CD4-positive, alpha-beta memory T cell (primary cell): Measurements from ENCODE around the gene LPCAT1. TPM values are rescaled to one million over a fixed set of nuclear protein-coding genes. Genes with fewer than 3 reads are reported as not detected.
A peak's percentile ranks its signal among the peaks of the same experiment; 100 is the strongest.

ENCODE experiments used
- CTCF ChIA-PET: fragments of 350-600 bp; sonication (Branson Sonifier 250); formaldehyde crosslinking; loops from one replicate; lab custom pipeline; 2021; ENCODE audit warnings: inconsistent platforms; ENCODE audit not compliant: partially characterized antibody; lab: Charles Lee
- POLR2A ChIA-PET: fragments of 350-600 bp; sonication (Branson Sonifier 250); formaldehyde crosslinking; loops from one replicate; lab custom pipeline; 2021; ENCODE audit not compliant: partially characterized antibody; lab: Charles Lee
- DNase-seq, 5 donors: peaks; one replicate each; pipeline versions ENCODE4 v3.0.0 to v3.0.0-alpha.2; 2020 to 2022; ENCODE audit warnings: mixed read lengths in 1 of 5
- H3K27ac ChIP-seq: one replicate; pipeline ENCODE4 v1.7.0; 2013; ENCODE audit warnings: low read depth, low read length
- H3K27me3 ChIP-seq: 2 replicates; pipeline ENCODE4 v1.7.0; 2013; ENCODE audit warnings: mild to moderate bottlenecking, low read length, moderate library complexity; ENCODE audit not compliant: insufficient read depth
- H3K36me3 ChIP-seq: 2 replicates; pipeline ENCODE4 v1.7.0; 2013; ENCODE audit warnings: mild to moderate bottlenecking, low read length, moderate library complexity; ENCODE audit not compliant: insufficient read depth
- H3K4me1 ChIP-seq: 2 replicates; pipeline ENCODE4 v1.7.0; 2013; ENCODE audit warnings: mild to moderate bottlenecking, low read length, moderate library complexity; ENCODE audit not compliant: insufficient read depth
- H3K4me3 ChIP-seq, 2 donors: one replicate each; pipeline ENCODE4 v1.7.0; 2013; ENCODE audit warnings: low read length in 2 of 2, mild to moderate bottlenecking in 1 of 2
- H3K9me3 ChIP-seq, 2 donors: one replicate each; pipeline ENCODE4 v1.7.0; 2013; ENCODE audit warnings: low read length in 2 of 2, control low read depth in 1 of 2; ENCODE audit not compliant: control insufficient read depth in 1 of 2
- H3K27ac Mint-ChIP-seq, 7 donors: one replicate each; pipeline ENCODE4 v1.8.0; 2020 to 2021; ENCODE audit warnings: mixed read lengths in 7 of 7, mild to moderate bottlenecking in 6 of 7, inconsistent platforms in 3 of 7, moderate library complexity in 3 of 7
- H3K27me3 Mint-ChIP-seq, 2 donors: one replicate each; pipeline ENCODE4 v1.8.0; 2020 to 2021; ENCODE audit warnings: mixed read lengths in 2 of 2
- H3K36me3 Mint-ChIP-seq, 2 donors: one replicate each; pipeline ENCODE4 v1.8.0; 2020 to 2021; ENCODE audit warnings: mixed read lengths in 2 of 2, inconsistent platforms in 1 of 2, mild to moderate bottlenecking in 1 of 2
- H3K4me1 Mint-ChIP-seq, 4 donors: one replicate each; pipeline ENCODE4 v1.8.0; 2020 to 2021; ENCODE audit warnings: mixed read lengths in 4 of 4, mild to moderate bottlenecking in 1 of 4
- H3K4me3 Mint-ChIP-seq, 8 donors: one replicate each; pipeline ENCODE4 v1.8.0; 2020 to 2021; ENCODE audit warnings: mixed read lengths in 8 of 8, mild to moderate bottlenecking in 7 of 8, moderate library complexity in 6 of 8, inconsistent platforms in 3 of 8
- H3K9me3 Mint-ChIP-seq, 8 donors: one replicate each; pipeline ENCODE4 v1.8.0; 2020 to 2021; ENCODE audit warnings: mixed read lengths in 8 of 8, mild to moderate bottlenecking in 5 of 8, inconsistent platforms in 3 of 8, moderate library complexity in 1 of 8
- intact Hi-C: fragments of 100-400 bp; cut with micrococcal nuclease; formaldehyde crosslinking; loops from one replicate; pipeline ENCODE4 v1.15.1; 2023
- polyA plus RNA-seq, 2 donors: library from polyadenylated mRNA; unstranded; fragments of 300-500 nt; fragmentation: Illumina TruSeq; gene quantifications; one replicate each; pipeline ENCODE4 v1.2.3, GENCODE V29; 2021
- total RNA-seq, 2 experiments: library from RNA; stranded (reverse); gene quantifications; one replicate each; pipeline ENCODE4 v1.2.3, GENCODE V29; 2021

The LPCAT1 gene
- total and polyA plus RNA-seq, 4 experiments from 2014 or later: 9.0 to 63.6 (median 47.5) TPM

- H3K4me1 Mint-ChIP-seq: peaks cover 19 to 57% (median 31%) of the 10 kb centered on the region in 4 donors
- peaks cover 6 to 30% of the 10 kb centered on the region in 2 donors for H3K36me3 Mint-ChIP-seq
- H3K36me3 ChIP-seq: no peaks in the 10 kb centered on the region
- H3K4me3 Mint-ChIP-seq: peak overlapping the region in 1 of 8 donors; percentile 36
- H3K4me1 ChIP-seq: peaks cover 22% of the 10 kb centered on the region
- H3K27me3 ChIP-seq: no peaks in the 10 kb centered on the region
- H3K27me3 Mint-ChIP-seq: no peaks in the 10 kb centered on the region
- intact Hi-C loops: no loop called here
- peak; percentile 18 to 57 (median 34) for DNase-seq
- peak overlapping the region; percentile 25 for H3K27ac ChIP-seq
- POLR2A ChIA-PET: interaction anchor here (1.1 kb wide), 2 partner anchors 22 to 117 kb away, joined by 3 to 4 read pairs; partner anchors contain the start of gene LPCAT1
- no peak overlapping the region for H3K4me3 ChIP-seq
- H3K9me3 Mint-ChIP-seq: peaks cover 0 to 2% (median 0%) of the 10 kb centered on the region in 8 donors
- CTCF ChIA-PET: interaction anchor here (1.1 to 2.5 kb wide), 4 partner anchors 10 to 143 kb away, joined by 4 to 9 read pairs (median 5); no protein-coding TSS in a partner anchor
- H3K9me3 ChIP-seq: no peaks in the 10 kb centered on the region
- peak overlapping the region in 2 of 7 donors; percentile 12 to 47 for H3K27ac Mint-ChIP-seq
Observed at GRCh38 chr5:1502046-1502736, 21.6 kb downstream of the LPCAT1 start.

GRCh38 chr5:1501372-1502045 lies 22.3 kb downstream of the LPCAT1 start:
- Histone ChIP-seq H3K27me3 (no peaks in the 10 kb centered on the region), H3K4me3 (no peak overlapping the region), H3K27ac (peak overlapping the region; percentile 25), H3K9me3 (no peaks in the 10 kb centered on the region), H3K4me1 (peaks cover 21% of the 10 kb centered on the region), H3K36me3 (no peaks in the 10 kb centered on the region)
- Mint-ChIP-seq H3K27ac (peak overlapping the region in 4 of 7 donors; percentile 57 to 76 (median 62)), H3K27me3 (no peaks in the 10 kb centered on the region), H3K4me3 (no peak overlapping the region), H3K4me1 (peaks cover 16 to 58% (median 28%) of the 10 kb centered on the region in 4 donors), H3K36me3 (peaks cover 12 to 37% of the 10 kb centered on the region in 2 donors), H3K9me3 (peaks cover 0 to 2% (median 0%) of the 10 kb centered on the region in 8 donors)
- ChIA-PET CTCF (interaction anchor here (2.5 kb wide), 1 partner anchor 9 kb away, joined by 9 read pairs; no protein-coding TSS in a partner anchor), POLR2A (interaction anchor here (1.1 kb wide), 1 partner anchor 22 kb away, joined by 4 read pairs; the partner anchor contains the start of gene LPCAT1)
- intact Hi-C loops: no loop called here
- peak in 3 of 5 donors; percentile 26 to 53 (median 31) for DNase-seq

GRCh38 chr5:1500411-1501091 lies 23.2 kb downstream of the LPCAT1 start:
- peaks cover 0 to 2% (median 0%) of the 10 kb centered on the region in 8 donors for H3K9me3 Mint-ChIP-seq
- intact Hi-C loops: no loop called here
- POLR2A ChIA-PET: no interaction called here

GRCh38 chr5:1499851-1500250 lies 23.9 kb downstream of the LPCAT1 start:
- H3K27me3 Mint-ChIP-seq: no peaks in the 10 kb centered on the region
- POLR2A ChIA-PET: no interaction called here
- Histone ChIP-seq H3K27me3 (no peaks in the 10 kb centered on the region), H3K27ac (no peak overlapping the region), H3K4me3 (no peak overlapping the region), H3K36me3 (no peaks in the 10 kb centered on the region), H3K4me1 (peaks cover 25% of the 10 kb centered on the region), H3K9me3 (no peaks in the 10 kb centered on the region)
- no peak for DNase-seq
- H3K36me3 Mint-ChIP-seq: peaks cover 12 to 48% of the 10 kb centered on the region in 2 donors
- intact Hi-C loops: no loop called here
- H3K4me1 Mint-ChIP-seq: peaks cover 20 to 65% (median 27%) of the 10 kb centered on the region in 4 donors
- peaks cover 0 to 2% (median 0%) of the 10 kb centered on the region in 8 donors for H3K9me3 Mint-ChIP-seq
- H3K27ac Mint-ChIP-seq: peak overlapping the region in 2 of 7 donors; percentile 70 to 72
- no peak overlapping the region for H3K4me3 Mint-ChIP-seq
- CTCF ChIA-PET: no interaction called here

More at GRCh38 chr5:1500411-1501091, 23.2 kb downstream of the LPCAT1 start:
- DNase-seq: no peak
- Mint-ChIP-seq H3K4me3 (no peak overlapping the region), H3K27ac (peak overlapping the region in 1 of 7 donors; percentile 70), H3K4me1 (peaks cover 18 to 59% (median 25%) of the 10 kb centered on the region in 4 donors), H3K36me3 (peaks cover 12 to 43% of the 10 kb centered on the region in 2 donors), H3K27me3 (no peaks in the 10 kb centered on the region)
- peaks cover 24% of the 10 kb centered on the region for H3K4me1 ChIP-seq
- H3K27ac ChIP-seq: no peak overlapping the region
- H3K36me3 ChIP-seq: no peaks in the 10 kb centered on the region
- CTCF ChIA-PET: no interaction called here
- no peaks in the 10 kb centered on the region for H3K9me3 ChIP-seq
- H3K27me3 ChIP-seq: no peaks in the 10 kb centered on the region
- no peak overlapping the region for H3K4me3 ChIP-seq

- Histone ChIP-seq H3K36me3 (no peaks in the 10 kb centered on the region), H3K9me3 (no peaks in the 10 kb centered on the region), H3K4me1 (peaks cover 21% of the 10 kb centered on the region), H3K27me3 (no peaks in the 10 kb centered on the region), H3K4me3 (no peak overlapping the region), H3K27ac (no peak overlapping the region)
- POLR2A ChIA-PET: interaction anchor here (1.1 kb wide), 1 partner anchor 95 kb away, joined by 3 read pairs; no protein-coding TSS in a partner anchor
- CTCF ChIA-PET: no interaction called here
- Mint-ChIP-seq H3K9me3 (peaks cover 0 to 2% (median 0%) of the 10 kb centered on the region in 8 donors), H3K4me3 (no peak overlapping the region), H3K4me1 (peaks cover 16 to 67% (median 24%) of the 10 kb centered on the region in 4 donors), H3K36me3 (peaks cover 12 to 51% of the 10 kb centered on the region in 2 donors), H3K27me3 (no peaks in the 10 kb centered on the region), H3K27ac (peak overlapping the region in 1 of 7 donors; percentile 43)
- no peak for DNase-seq
- intact Hi-C loops: no loop called here
Observed at GRCh38 chr5:1498623-1499416, 24.9 kb downstream of the LPCAT1 start.

- H3K27me3 ChIP-seq: no peaks in the 10 kb centered on the region
- no peaks in the 10 kb centered on the region for H3K36me3 ChIP-seq
- peaks cover 16% of the 10 kb centered on the region for H3K4me1 ChIP-seq
- H3K4me3 Mint-ChIP-seq: no peak overlapping the region
- H3K4me3 ChIP-seq: no peak overlapping the region
- no peak for DNase-seq
- CTCF ChIA-PET: no interaction called here
- peaks cover 9 to 62% (median 17%) of the 10 kb centered on the region in 4 donors for H3K4me1 Mint-ChIP-seq
- intact Hi-C loops: no loop called here
- peak overlapping the region in 2 of 7 donors; percentile 6 to 43 for H3K27ac Mint-ChIP-seq
- H3K9me3 ChIP-seq: no peaks in the 10 kb centered on the region
- H3K36me3 Mint-ChIP-seq: peaks cover 12 to 53% of the 10 kb centered on the region in 2 donors
- no peak overlapping the region for H3K27ac ChIP-seq
- H3K27me3 Mint-ChIP-seq: no peaks in the 10 kb centered on the region
- POLR2A ChIA-PET: interaction anchor here (1.1 kb wide), 1 partner anchor 96 kb away, joined by 3 read pairs; no protein-coding TSS in a partner anchor
- peaks cover 0 to 2% (median 0%) of the 10 kb centered on the region in 8 donors for H3K9me3 Mint-ChIP-seq
Observed at GRCh38 chr5:1497795-1498622, 25.8 kb downstream of the LPCAT1 start.
